H9 (cell line): ENCODE data around the gene EGFL8. TPM values are rescaled to one million over a fixed set of nuclear protein-coding genes. Genes with fewer than 3 reads are reported as not detected.

Experiments used
- DNase-seq: peaks from one replicate; pipeline ENCODE4 v3.0.0-alpha.2; 2017
- H2AFZ ChIP-seq: one replicate; pipeline ENCODE4 v1.6.1; 2013; ENCODE audit warnings: mild to moderate bottlenecking, low read length, control low read depth, moderate library complexity
- H2AK5ac ChIP-seq: 2 replicates; pipeline ENCODE4 v1.6.1; 2013; ENCODE audit warnings: low read length, control low read depth, mixed read lengths; ENCODE audit not compliant: insufficient read length
- H2BK120ac ChIP-seq: one replicate; pipeline ENCODE4 v1.6.1; 2013; ENCODE audit warnings: low read depth, mild to moderate bottlenecking, low read length, control low read depth, inconsistent platforms; ENCODE audit not compliant: poor library complexity, severe bottlenecking
- H2BK12ac ChIP-seq: 2 replicates; pipeline ENCODE4 v1.6.1; 2013; ENCODE audit warnings: low read length, control low read depth, mixed read lengths, low read depth; ENCODE audit not compliant: insufficient read length
- H2BK15ac ChIP-seq: 2 replicates; pipeline ENCODE4 v1.6.1; 2013; ENCODE audit warnings: low read depth, low read length, control low read depth
- H2BK20ac ChIP-seq: one replicate; pipeline ENCODE4 v1.6.1; 2013; ENCODE audit warnings: low read depth, mild to moderate bottlenecking, low read length, control low read depth, inconsistent platforms; ENCODE audit not compliant: poor library complexity, severe bottlenecking
- H2BK5ac ChIP-seq: 2 replicates; pipeline ENCODE4 v1.6.1; 2013; ENCODE audit warnings: low read length, control low read depth, mixed read lengths; ENCODE audit not compliant: insufficient read length
- H3K14ac ChIP-seq: 2 replicates; pipeline ENCODE4 v1.6.1; 2013; ENCODE audit warnings: low read length, control low read depth; ENCODE audit not compliant: insufficient read depth
- H3K18ac ChIP-seq: 2 replicates; pipeline ENCODE4 v1.6.1; 2013; ENCODE audit warnings: low read depth, mild to moderate bottlenecking, mixed read lengths, low read length, control low read depth; ENCODE audit not compliant: insufficient read length
- H3K23ac ChIP-seq: 2 replicates; pipeline ENCODE4 v1.6.1; 2013; ENCODE audit warnings: low read length, control low read depth, mixed read lengths, low read depth; ENCODE audit not compliant: insufficient read length
- H3K23me2 ChIP-seq: 2 replicates; pipeline ENCODE4 v1.6.1; 2013; ENCODE audit warnings: low read depth, mild to moderate bottlenecking, mixed read lengths, low read length, control low read depth; ENCODE audit not compliant: insufficient read length, poor library complexity, severe bottlenecking
- H3K27ac ChIP-seq: 2 replicates; pipeline ENCODE4 v1.5.1; 2013; ENCODE audit warnings: low read length, control low read depth, mixed read lengths, low read depth; ENCODE audit not compliant: insufficient read length
- H3K27me3 ChIP-seq: 2 replicates; pipeline ENCODE4 v1.6.1; 2013; ENCODE audit warnings: low read length, control low read depth, inconsistent platforms; ENCODE audit not compliant: insufficient read depth
- H3K4ac ChIP-seq: 2 replicates; pipeline ENCODE4 v1.6.1; 2013; ENCODE audit warnings: low read depth, mild to moderate bottlenecking, control low read depth, inconsistent platforms, low read length, moderate library complexity
- H3K4me1 ChIP-seq: 2 replicates; pipeline ENCODE4 v1.6.1; 2013; ENCODE audit warnings: low read length, control low read depth, inconsistent platforms; ENCODE audit not compliant: insufficient read depth
- H3K4me2 ChIP-seq: 2 replicates; pipeline ENCODE4 v1.6.1; 2013; ENCODE audit warnings: low read length, control low read depth, mixed read lengths; ENCODE audit not compliant: insufficient read length, insufficient read depth
- H3K56ac ChIP-seq: 2 replicates; pipeline ENCODE4 v1.6.1; 2013; ENCODE audit warnings: low read depth, mild to moderate bottlenecking, mixed read lengths, low read length, control low read depth; ENCODE audit not compliant: insufficient read length
- H3K79me1 ChIP-seq: 2 replicates; pipeline ENCODE4 v1.6.1; 2013; ENCODE audit warnings: low read depth, mild to moderate bottlenecking, moderate library complexity, low read length, control low read depth, inconsistent platforms; ENCODE audit not compliant: insufficient read depth, poor library complexity, severe bottlenecking
- H3K79me2 ChIP-seq: 2 replicates; pipeline ENCODE4 v1.6.1; 2013; ENCODE audit warnings: low read length, control low read depth, inconsistent platforms; ENCODE audit not compliant: insufficient read depth
- H3K9ac ChIP-seq: 2 replicates; pipeline ENCODE4 v1.6.1; 2013; ENCODE audit warnings: low read length, control low read depth, mixed read lengths; ENCODE audit not compliant: insufficient read length; ENCODE audit errors: extremely low read depth
- H3K9me3 ChIP-seq: one replicate; pipeline ENCODE4 v1.6.1; 2013; ENCODE audit warnings: low read depth, low read length, inconsistent platforms; ENCODE audit not compliant: control insufficient read depth
- H3T11ph ChIP-seq: one replicate; pipeline ENCODE4 v1.6.1; 2013; ENCODE audit warnings: mild to moderate bottlenecking, low read length, control low read depth, inconsistent platforms
- H4K20me1 ChIP-seq: one replicate; pipeline ENCODE4 v1.6.1; 2013; ENCODE audit not compliant: control insufficient read depth, insufficient read length, insufficient read depth
- H4K5ac ChIP-seq: 2 replicates; pipeline ENCODE4 v1.6.1; 2013; ENCODE audit warnings: low read depth, mild to moderate bottlenecking, mixed read lengths, low read length, control low read depth; ENCODE audit not compliant: insufficient read length
- H4K8ac ChIP-seq: replicated peaks from 2 replicates; pipeline ENCODE4 v1.6.1; 2013; ENCODE audit warnings: low read length, control low read depth, mixed read lengths, low read depth; ENCODE audit not compliant: insufficient read length
- H4K91ac ChIP-seq: 2 replicates; pipeline ENCODE4 v1.6.1; 2013; ENCODE audit warnings: low read depth, mild to moderate bottlenecking, moderate library complexity, mixed read lengths, low read length, control low read depth; ENCODE audit not compliant: insufficient read length
- H3K27ac Mint-ChIP-seq, 3 experiments: 2 replicates in 2 of 3; 3 replicates in 1 of 3; pipeline ENCODE4 v1.8.0; 2020 to 2021; ENCODE audit warnings: mixed read lengths in 3 of 3, mild to moderate bottlenecking in 1 of 3, moderate library complexity in 1 of 3
- H3K27me3 Mint-ChIP-seq: 2 replicates; pipeline ENCODE4 v1.8.0; 2021; ENCODE audit warnings: low read depth, mild to moderate bottlenecking, moderate library complexity, mixed read lengths
- H3K36me3 Mint-ChIP-seq, 3 experiments: 2 replicates in 2 of 3; 3 replicates in 1 of 3; pipeline ENCODE4 v1.8.0; 2020 to 2021; ENCODE audit warnings: low read depth in 3 of 3, mixed read lengths in 3 of 3; ENCODE audit not compliant: insufficient read depth in 1 of 3
- H3K4me1 Mint-ChIP-seq, 2 experiments: 2 replicates each; pipeline ENCODE4 v1.8.0; 2020; ENCODE audit warnings: mixed read lengths in 2 of 2
- H3K4me3 Mint-ChIP-seq, 2 experiments: 2 replicates in 1 of 2; 3 replicates in 1 of 2; pipeline ENCODE4 v1.8.0; 2020 to 2021; ENCODE audit warnings: mild to moderate bottlenecking in 2 of 2, mixed read lengths in 2 of 2, moderate library complexity in 1 of 2
- H3K9me3 Mint-ChIP-seq, 2 experiments: 2 replicates in 1 of 2; 3 replicates in 1 of 2; pipeline ENCODE4 v1.8.0; 2020; ENCODE audit warnings: mild to moderate bottlenecking in 2 of 2, mixed read lengths in 2 of 2, moderate library complexity in 1 of 2
- WGBS: extraction: QIAGEN DNeasy Blood & Tissue Kit; methylation state at CpG from one replicate; pipeline ENCODE4 v1.1.7; 2013; ENCODE audit warnings: missing lambda C conversion rate, low lambda C conversion rate, mixed read lengths; ENCODE audit not compliant: insufficient read length; ENCODE audit errors: extremely low coverage; 5-methylcytosine and 5-hydroxymethylcytosine counted together
- total RNA-seq: library from RNA; stranded (reverse); gene quantifications from 2 replicates; pipeline ENCODE4 v1.2.1, GENCODE V29; 2021
- TF ChIP-seq, protein P1 (sequence below): fragments of 200-600 bp; sonication (generic); conservative IDR thresholded peaks from 3 replicates; pipeline ENCODE4 v1.8.0; 2021; ENCODE audit warnings: antibody characterized with exemption, mild to moderate bottlenecking

Gene EGFL8
- total RNA-seq, 1 experiment from 2014 or later: 27.2 TPM

DNA sequence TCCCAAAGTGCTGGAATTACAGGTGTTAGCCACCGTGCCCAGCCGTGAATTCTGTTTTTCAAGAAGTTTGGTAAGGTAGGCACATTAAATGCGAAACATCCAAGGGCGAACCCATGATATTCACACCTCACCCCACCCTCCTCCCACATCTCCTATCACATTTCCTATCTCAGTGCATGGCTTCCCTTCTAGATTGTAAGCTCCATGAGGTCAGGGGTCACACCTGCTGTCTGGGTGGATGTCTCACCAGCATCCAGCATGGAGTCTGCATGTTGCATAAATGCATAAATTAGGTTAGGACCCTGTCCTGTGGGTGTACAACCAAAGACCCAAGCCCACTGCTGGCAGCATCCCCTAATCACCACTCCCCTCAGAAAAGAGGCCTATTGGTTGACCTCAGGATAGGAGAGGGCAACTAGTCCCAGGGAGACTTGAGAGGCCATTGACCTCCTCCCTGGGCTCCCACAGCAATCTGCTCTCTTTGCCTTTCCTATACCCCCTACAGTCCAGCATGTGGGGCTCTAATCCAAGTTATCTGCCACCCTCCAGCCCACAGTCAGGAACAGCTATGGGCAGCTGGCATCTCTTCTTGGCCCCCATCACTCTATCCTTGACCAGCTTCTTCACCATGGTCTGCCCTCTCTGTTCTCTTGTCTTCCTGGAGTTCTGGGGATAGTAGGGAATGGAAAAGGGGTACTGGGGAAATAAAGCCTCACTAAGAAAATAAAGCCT, 16.8 kb upstream of the EGFL8 start:
- DNase-seq: no peak
- Mint-ChIP-seq H3K9me3 (no peaks in the 10 kb centered on the region; a peak in 1 of 5 replicates), H3K36me3 (peaks cover 0 to 8% (median 3%) of the 10 kb centered on the region in 3 experiments; a peak in 2 of 7 replicates), H3K4me3 (peak overlapping the region in 1 of 2 experiments; percentile 30; a peak in 1 of 5 replicates), H3K27ac (no peak overlapping the region; a peak in 1 of 7 replicates), H3K27me3 (peaks cover 4% of the 10 kb centered on the region; the same call in 1 of the 2 replicates), H3K4me1 (peaks cover 32 to 55% of the 10 kb centered on the region in 2 experiments)
- Histone ChIP-seq H3K79me2 (no peaks in the 10 kb centered on the region), H4K20me1 (no peaks in the 10 kb centered on the region), H2BK12ac (no peak overlapping the region), H3T11ph (no peak overlapping the region), H3K56ac (no peak overlapping the region), H3K27me3 (no peaks in the 10 kb centered on the region; the same call in 1 of the 2 replicates), H2BK20ac (no peak overlapping the region), H3K23me2 (peaks cover 21% of the 10 kb centered on the region), H3K27ac (no peak overlapping the region), H3K18ac (no peak overlapping the region), H2BK5ac (no peak overlapping the region), H3K9ac (no peak overlapping the region), H3K23ac (no peak overlapping the region), H2BK120ac (no peak overlapping the region), H3K4me1 (peaks cover 9% of the 10 kb centered on the region), H4K91ac (no peak overlapping the region), H3K4me2 (no peak overlapping the region), H2AK5ac (no peak overlapping the region), H3K79me1 (no peaks in the 10 kb centered on the region), H3K14ac (no peak overlapping the region), H2AFZ (no peak overlapping the region), H3K9me3 (no peaks in the 10 kb centered on the region), H4K5ac (no peak overlapping the region), H4K8ac (no peak overlapping the region), H3K4ac (no peak overlapping the region), H2BK15ac (no peak overlapping the region)
- TF ChIP-seq, protein P1, sequence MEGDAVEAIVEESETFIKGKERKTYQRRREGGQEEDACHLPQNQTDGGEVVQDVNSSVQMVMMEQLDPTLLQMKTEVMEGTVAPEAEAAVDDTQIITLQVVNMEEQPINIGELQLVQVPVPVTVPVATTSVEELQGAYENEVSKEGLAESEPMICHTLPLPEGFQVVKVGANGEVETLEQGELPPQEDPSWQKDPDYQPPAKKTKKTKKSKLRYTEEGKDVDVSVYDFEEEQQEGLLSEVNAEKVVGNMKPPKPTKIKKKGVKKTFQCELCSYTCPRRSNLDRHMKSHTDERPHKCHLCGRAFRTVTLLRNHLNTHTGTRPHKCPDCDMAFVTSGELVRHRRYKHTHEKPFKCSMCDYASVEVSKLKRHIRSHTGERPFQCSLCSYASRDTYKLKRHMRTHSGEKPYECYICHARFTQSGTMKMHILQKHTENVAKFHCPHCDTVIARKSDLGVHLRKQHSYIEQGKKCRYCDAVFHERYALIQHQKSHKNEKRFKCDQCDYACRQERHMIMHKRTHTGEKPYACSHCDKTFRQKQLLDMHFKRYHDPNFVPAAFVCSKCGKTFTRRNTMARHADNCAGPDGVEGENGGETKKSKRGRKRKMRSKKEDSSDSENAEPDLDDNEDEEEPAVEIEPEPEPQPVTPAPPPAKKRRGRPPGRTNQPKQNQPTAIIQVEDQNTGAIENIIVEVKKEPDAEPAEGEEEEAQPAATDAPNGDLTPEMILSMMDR: no peak
- no CpG with 5 or more reads among the region's 4 CpGs for WGBS
